NCI-H1417 (cell line): ENCODE data around the gene SCO2.
A peak's percentile ranks its signal among the peaks of the same experiment; 100 is the strongest.

Experiments
- DNase-seq, 3 experiments: peaks; one replicate each; lab custom pipeline; 2025; lab: John Stamatoyannopoulos, UW

Gene SCO2, protein sequence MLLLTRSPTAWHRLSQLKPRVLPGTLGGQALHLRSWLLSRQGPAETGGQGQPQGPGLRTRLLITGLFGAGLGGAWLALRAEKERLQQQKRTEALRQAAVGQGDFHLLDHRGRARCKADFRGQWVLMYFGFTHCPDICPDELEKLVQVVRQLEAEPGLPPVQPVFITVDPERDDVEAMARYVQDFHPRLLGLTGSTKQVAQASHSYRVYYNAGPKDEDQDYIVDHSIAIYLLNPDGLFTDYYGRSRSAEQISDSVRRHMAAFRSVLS

DNA sequence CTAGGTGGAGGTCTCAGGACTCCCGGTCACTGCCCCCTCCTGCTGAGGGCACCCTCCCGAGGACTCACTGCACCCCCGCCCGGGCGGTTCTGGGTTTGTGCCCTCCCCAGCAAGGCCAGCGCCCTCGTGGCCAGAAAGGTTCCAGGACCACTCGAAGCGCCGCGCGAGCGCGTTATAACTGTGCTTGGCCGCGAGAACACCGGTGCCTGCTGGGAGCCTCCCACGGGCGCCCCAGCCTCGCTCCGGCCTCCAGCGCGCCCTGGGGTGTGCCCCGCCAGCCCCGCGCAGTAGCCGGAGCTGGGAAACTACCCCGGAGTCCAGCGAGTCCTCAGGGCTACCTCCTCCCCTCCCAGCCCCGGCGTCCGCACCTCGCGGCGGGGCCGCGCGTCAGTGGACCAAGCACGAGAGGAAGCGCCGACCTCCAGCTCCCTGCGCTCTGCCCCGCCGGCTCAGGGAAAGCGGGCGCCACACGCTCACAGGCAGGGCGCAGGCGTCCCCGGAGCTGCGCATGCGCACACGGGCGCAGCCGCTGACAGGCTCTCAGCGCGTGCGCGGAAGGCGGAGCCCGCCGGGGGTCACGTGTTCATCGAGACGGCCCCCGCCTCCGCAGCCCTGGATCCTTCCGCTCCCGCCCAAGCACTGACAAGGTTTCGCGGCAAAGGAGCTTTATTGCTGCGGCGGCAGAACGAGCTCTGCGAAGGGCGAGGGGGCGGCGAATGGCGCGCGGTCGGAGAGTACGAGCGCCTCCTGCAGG is at the start of gene SCO2:
SCO2 (minus strand) TSS at position 495 of the 754 bp plus-strand sequence. CDS start 1,187 bp downstream, outside the sequence.
- DNase-seq = peak; percentile 85 to 96 (median 95)

GRCh38 chr22:50574383-50574755 is 49.0 kb upstream of the SCO2 start:
- DNase-seq = no peak

DNA sequence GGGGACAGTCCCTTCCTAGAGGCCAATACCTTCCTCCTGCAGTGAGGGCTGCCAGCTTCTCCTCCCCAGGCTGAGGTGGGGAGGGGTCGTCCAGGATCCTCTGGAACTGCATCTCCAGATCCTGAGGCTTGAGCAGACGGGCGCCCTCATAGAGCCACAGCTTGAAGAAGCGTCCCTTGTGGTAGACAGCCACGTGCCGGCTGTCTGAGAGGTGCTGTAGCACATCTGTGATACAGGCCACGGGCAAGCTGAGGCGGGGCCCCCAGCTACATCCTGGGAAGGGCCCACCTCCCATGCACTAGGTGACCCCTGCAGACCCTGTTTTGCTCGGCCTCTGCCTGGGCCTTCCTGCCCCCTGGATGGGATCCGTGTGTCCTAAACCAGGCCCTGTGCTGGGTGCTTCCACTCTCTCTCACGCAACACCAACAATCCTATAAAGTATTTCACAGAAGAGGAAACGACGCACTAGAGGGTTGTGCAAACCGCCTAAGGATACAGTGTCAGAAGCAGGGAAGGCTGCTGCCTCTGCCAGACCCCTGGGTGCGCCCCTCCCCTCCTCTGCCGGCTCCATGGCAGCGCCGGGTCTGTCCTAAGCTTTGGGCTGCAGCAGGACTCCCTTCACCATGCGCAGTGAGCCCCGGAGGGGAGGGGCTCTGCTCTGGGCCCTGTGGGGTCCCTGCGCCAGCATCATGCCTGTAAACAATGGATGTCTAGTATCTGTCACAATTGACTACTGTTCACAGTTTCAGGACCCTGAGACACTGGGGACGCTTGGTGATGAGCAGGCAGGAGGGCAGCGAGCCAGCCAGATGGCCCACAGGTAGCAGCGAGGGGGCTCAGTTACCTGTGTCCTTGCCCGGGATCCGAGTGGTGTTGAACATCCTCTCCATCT is 48.3 kb upstream of the SCO2 start:
- no peak for DNase-seq

DNA sequence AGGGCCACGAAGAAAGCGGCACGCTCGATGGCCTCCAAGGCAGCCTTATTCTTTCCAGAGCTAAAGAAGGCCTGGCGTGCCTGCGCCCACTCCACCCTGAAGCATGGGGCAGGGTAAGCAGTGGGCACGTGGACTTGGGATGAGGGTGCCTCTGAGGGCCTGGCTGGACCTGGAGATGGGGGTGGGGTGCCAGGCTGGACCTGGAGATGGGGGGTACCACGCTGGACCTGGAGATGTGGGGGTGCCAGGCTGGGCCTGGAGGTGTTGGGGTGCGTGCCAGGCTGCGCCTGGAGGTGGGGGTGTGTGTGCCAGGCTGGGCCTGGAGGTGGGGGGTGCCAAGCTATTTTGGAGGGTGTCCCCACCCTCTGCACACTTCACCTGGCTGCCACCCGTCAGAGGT is 47.6 kb upstream of the SCO2 start:
- DNase-seq = no peak

GRCh38 chr22:50571264-50572175 is 46.1 kb upstream of the SCO2 start:
- DNase-seq = no peak

GRCh38 chr22:50570861-50571260 is 45.5 kb upstream of the SCO2 start:
- no peak for DNase-seq

- no peak for DNase-seq
These were observed 44.6 kb upstream of the SCO2 start for GRCh38 chr22:50569896-50570535.

DNA sequence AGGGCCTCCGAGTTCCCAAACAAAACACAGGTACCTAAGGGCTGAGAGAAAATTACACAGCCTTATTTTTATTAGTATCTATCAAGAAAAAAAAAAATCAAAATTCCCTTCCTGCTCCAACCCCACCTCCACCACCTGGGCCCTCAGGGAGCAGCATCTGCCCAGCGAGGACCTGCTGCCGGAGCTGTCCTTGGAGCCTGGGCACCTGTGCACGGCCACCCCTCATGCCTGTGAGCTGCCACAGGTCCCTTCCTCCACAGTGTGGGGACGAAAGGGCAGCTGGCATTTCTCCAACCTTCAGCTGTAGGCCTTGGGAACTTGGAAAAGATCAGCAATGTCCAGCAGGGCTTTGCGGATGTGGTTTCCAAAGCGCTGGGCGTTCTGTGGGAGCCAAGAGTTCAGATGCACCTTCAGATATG is 43.7 kb upstream of the SCO2 start:
- DNase-seq = no peak

GRCh38 chr22:50568626-50569025 is 43.2 kb upstream of the SCO2 start:
- DNase-seq = no peak

DNA sequence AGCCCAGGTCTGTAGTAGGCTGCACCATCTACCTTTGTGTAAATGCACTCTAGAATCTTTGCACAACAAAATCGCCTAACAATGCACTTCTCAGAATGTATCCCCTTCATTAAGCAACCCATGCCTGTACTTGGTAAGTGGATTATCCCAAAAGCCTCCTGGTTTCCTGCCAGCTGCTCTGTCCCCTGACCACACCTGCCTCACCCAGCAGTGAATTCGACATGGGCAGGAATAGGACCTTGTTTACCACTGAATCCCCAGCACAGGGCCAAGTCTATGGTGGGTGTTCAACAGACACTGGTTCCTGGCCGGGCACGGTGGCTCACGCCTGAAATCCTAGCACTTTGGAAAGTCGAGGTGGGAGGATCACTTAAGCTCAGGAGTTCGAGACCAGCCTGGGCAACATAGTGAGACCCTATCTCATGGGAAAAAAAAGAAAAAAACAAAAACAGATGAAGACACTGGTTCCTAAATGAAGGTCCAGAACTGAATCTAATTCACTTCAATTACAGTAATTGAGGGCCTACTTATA is 42.4 kb upstream of the SCO2 start:
- DNase-seq = no peak

DNA sequence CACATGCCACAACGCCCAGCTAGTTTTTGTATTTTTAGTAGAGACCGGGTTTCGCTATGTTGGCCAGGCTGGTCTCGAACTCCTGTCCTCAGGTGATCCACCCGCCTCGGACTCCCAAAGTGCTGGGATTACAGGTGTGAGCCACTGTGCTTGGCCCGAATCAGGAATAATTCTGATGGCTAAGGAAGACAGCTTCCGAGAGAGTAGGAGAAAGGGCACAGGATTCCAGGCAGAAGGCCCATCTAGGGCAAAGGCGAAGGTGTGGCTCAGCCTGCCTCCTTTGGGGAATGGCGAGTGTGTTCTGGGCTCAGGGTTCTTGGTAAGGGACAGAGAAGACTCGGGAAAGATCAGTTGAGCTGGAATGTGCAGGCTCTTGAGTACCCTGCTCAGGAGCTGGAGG is 38.9 kb upstream of the SCO2 start:
- DNase-seq = no peak

DNA sequence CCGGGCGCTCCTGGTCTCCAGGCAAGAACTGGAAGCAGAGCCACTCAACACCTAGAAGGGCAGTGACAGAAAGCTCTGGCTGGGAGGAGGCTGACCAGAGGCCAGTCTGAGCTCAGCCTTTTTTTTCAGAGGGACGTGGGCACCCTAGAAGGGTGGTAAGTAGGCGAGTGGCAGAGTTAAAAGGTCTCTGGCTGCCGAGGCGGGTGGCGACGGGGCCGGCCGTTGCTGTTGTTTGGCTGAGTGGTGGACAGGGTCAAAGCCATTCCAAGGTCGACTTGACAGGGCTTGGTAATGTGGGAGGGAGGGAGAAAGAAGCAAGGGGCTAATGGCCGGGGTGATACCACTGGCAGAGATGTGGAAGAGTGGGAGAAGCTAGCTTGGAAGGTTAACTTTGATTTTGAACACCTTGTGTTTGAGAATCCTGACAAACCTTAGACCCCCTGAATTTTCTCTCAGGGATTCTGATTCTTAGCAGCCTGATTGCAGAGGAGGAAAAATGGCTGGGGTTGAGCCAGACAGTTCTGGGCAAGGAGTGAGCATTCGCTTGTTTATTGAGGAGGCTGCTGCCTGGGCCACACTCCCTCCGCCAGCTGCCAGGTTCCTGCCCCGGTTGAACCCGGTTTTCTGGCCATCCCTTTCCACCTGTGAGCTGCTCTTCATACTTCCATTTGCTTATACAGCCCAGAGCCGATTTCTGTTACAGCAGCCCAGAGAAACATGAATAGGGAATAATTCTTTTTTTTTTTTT is 38.2 kb upstream of the SCO2 start:
- DNase-seq = peak in 2 of 3 experiments; percentile 21 to 23

- DNase-seq = peak; percentile 82 to 96 (median 90)
These were observed 37.4 kb upstream of the SCO2 start, which contains the start of gene SYCE3 for GRCh38 chr22:50562523-50563412. Gene SYCE3 (minus strand): TSS chr22:50562919. CDS start chr22:50556405, 6,514 bp downstream.

- DNase-seq = no peak
These were observed 36.3 kb upstream of the SCO2 start for GRCh38 chr22:50561401-50562358.

DNA sequence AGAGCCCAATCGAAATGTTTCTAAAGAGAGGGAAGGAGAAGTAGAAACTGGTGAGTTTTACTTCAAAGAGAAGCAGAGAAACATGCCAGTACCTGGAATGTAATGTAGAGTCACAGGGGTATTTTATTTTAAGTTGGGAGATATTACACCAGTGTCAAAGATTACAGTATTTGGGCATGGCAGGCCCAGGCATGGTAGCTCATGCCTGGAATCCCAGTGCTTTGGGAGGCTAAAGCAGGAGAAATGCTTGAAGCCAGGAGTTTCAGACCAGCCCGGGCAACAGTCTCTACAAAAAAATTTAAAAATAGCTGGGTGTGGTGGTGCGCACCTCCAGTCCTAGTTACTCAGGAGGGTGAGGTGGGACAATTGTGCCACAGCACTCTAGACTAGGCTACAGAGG is 34.6 kb upstream of the SCO2 start:
- no peak for DNase-seq

DNA sequence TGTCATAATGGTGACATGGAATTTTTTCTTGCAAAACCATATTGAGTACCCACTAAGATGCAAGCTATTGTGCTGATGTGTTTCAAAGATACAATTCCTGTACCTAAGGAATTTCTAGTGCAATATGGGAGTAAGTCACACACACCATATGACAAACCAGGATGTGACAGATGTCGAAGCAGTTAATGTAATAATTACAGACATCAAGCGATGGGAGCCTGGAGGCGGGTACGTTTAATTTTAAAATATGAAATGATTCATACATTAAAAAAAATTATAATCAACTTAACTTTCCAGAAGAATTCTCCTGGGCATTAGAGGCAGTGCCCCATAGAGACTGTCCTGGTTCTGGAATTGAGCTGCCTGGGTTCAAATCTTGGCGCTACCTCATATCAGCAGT is 31.3 kb upstream of the SCO2 start:
- no peak for DNase-seq

DNA sequence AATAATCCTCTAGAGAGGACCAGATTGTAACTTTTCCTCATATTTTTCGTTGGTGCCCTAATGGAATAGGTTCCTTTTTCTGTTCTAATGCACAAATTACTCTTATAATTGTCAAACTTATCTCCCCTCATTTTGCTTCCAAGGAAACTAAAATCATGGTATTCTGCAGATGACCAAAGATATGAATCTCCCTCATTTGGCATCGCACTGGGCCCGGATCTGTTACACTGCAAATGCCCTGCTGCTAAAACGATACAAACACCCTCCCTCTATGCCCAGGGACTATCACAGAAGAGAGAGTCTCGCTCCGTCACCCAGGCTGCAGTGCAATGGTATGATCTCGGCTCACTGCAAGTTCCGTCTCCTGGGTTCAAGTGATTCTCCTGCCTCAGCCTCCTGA is 27.9 kb upstream of the SCO2 start:
- no peak for DNase-seq
